IgD-negative memory B cell (primary cell): ENCODE results near the gene PPP1R7. TPM values are rescaled to one million over a fixed set of nuclear protein-coding genes. Genes with fewer than 3 reads are reported as not detected.
A peak's percentile ranks its signal among the peaks of the same experiment; 100 is the strongest.
"Not testable (repeated sequence)": the region's sequence is repeated elsewhere in the genome, so short reads cannot be mapped to it uniquely, and the experiment has no call there.

ENCODE experiments used
- H3K27ac Mint-ChIP-seq, 3 donors: one replicate each; pipeline ENCODE4 v1.8.0; 2020 to 2022; ENCODE audit warnings: mild to moderate bottlenecking in 3 of 3, mixed read lengths in 3 of 3, moderate library complexity in 1 of 3
- H3K27me3 Mint-ChIP-seq: one replicate; pipeline ENCODE4 v1.8.0; 2021; ENCODE audit warnings: mixed read lengths
- H3K36me3 Mint-ChIP-seq: one replicate; pipeline ENCODE4 v1.8.0; 2020; ENCODE audit warnings: mild to moderate bottlenecking, mixed read lengths
- H3K4me1 Mint-ChIP-seq, 3 donors: one replicate each; pipeline ENCODE4 v1.8.0; 2020 to 2022; ENCODE audit warnings: mixed read lengths in 3 of 3, mild to moderate bottlenecking in 1 of 3
- H3K4me3 Mint-ChIP-seq, 4 donors: one replicate each; pipeline ENCODE4 v1.8.0; 2020 to 2022; ENCODE audit warnings: mild to moderate bottlenecking in 4 of 4, mixed read lengths in 4 of 4, moderate library complexity in 3 of 4
- H3K9me3 Mint-ChIP-seq, 3 donors: one replicate each; pipeline ENCODE4 v1.8.0; 2020 to 2021; ENCODE audit warnings: mixed read lengths in 3 of 3, mild to moderate bottlenecking in 1 of 3
- polyA plus RNA-seq: library from polyadenylated mRNA; unstranded; fragments of 300-500 nt; fragmentation: Illumina TruSeq; gene quantifications from one replicate; pipeline ENCODE4 v1.2.3, GENCODE V29; 2021

PPP1R7 gene, protein sequence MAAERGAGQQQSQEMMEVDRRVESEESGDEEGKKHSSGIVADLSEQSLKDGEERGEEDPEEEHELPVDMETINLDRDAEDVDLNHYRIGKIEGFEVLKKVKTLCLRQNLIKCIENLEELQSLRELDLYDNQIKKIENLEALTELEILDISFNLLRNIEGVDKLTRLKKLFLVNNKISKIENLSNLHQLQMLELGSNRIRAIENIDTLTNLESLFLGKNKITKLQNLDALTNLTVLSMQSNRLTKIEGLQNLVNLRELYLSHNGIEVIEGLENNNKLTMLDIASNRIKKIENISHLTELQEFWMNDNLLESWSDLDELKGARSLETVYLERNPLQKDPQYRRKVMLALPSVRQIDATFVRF
- 94.7 TPM for polyA plus RNA-seq

DNA sequence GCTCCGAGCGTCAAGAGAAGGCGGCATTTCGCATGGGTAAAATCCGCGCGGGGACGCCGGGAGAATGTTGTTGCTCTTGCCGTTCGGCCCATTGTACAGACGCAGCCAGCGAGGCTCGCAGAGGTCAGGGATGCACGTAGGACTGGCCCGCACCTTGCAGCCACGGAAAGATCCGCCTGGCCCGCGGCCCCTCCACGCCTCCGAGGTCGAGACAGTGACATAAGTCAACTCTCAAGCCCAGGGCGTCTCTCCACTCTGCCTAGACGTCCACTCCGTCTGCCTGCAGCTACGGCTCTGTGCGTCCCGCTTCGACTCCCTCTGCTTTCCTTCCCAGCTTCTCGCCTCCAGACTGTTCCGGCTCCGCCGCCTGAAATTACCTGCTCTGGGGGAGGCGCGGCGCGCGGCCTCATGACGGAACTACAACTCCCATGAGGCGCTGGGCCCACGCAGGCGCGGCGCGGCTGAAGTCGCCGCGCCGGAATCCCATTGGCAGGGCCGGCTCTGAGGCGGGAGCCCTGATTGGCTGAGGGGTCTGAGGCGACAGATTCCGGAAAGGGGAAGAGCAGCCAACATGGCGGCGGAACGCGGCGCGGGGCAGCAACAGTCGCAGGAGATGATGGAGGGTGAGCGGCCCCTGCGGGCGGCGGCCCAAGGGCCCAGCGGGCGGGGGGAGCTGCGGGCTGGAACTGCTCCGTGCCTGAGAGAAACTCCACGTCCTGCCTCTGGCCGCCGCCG, at the start of gene PPP1R7:
Gene PPP1R7, plus strand, starts transcription at position 543 of the 735 bp plus-strand sequence. Its CDS starts 29 bp downstream, at position 572.
- H3K4me1 Mint-ChIP-seq: peaks cover 31 to 34% (median 32%) of the 10 kb centered on the region in 3 donors
- H3K27ac Mint-ChIP-seq: peak within 1 kb of the TSS; percentile 95 to 98 (median 97)
- peaks cover 1% of the 10 kb centered on the region for H3K36me3 Mint-ChIP-seq
- H3K27me3 Mint-ChIP-seq: no peaks in the 10 kb centered on the region
- no peaks in the 10 kb centered on the region for H3K9me3 Mint-ChIP-seq
- H3K4me3 Mint-ChIP-seq: peak within 1 kb of the TSS; percentile 99 to 100 (median 100)

DNA sequence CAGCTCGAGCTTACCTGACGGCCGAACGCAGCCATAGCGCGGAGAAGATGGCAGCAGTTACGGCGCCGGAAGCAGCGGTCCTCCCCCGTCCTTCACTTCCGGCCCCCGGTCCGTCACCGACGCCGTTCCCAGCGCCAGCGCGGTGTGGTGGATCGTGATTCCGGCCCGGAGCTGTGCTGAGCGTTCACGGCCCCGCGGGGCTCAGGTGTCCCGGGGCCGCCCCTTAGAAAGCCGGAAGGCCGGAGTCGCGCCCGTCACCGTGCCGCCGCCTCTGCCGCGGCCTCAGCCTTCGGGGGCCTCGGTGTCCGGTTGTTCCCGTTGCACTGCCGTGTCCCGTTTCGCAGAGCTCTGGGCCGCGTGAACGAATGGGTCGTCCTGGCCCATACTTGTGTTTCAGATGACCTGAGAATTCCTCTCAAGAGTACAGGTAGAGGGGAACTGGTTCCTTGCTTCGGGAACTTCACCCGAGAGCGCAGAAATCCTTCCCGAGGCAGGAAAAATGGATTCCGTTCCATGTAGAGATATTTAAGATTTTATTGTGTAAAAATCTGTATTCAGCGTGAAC, 47.9 kb upstream of the PPP1R7 start, which contains the start of gene MTERF4:
Gene MTERF4, minus strand, starts transcription at position 49 of the 565 bp plus-strand sequence. Its CDS starts 14 bp downstream, at position 35.
- peak within 1 kb of the TSS; percentile 95 to 99 (median 96) for H3K4me3 Mint-ChIP-seq
- H3K27ac Mint-ChIP-seq: peak within 1 kb of the TSS; percentile 94 to 98 (median 97)
- H3K4me1 Mint-ChIP-seq: peaks cover 40 to 50% (median 42%) of the 10 kb centered on the region in 3 donors
- no peaks in the 10 kb centered on the region for H3K9me3 Mint-ChIP-seq
- no peaks in the 10 kb centered on the region for H3K27me3 Mint-ChIP-seq
- peaks cover 6% of the 10 kb centered on the region for H3K36me3 Mint-ChIP-seq

DNA sequence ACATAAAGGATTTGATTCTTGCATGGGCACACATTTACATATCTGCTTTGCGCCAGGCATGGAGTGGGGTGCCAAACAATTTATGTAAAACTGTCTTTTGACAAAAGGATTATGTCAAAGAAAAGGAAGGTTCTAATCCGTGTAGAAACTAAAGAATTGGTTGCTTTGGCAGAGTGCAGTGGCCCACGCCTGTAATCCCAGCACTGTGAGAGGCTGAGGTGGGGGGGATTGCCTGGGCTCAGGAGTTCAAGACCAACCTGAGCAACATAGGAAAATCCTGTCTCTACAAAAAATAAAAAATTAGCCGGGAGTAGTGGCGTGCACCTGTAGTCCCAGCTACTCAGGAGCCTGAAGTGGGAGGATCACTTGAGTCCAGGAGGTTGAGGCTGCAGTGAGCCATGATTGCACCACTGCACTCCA, 47.1 kb upstream of the PPP1R7 start:
- Mint-ChIP-seq H3K4me1 (peaks cover 34 to 43% (median 36%) of the 10 kb centered on the region in 3 donors), H3K4me3 (peak overlapping the region; percentile 95 to 99 (median 96)), H3K36me3 (peaks cover 6% of the 10 kb centered on the region), H3K27ac (peak overlapping the region; percentile 94 to 98 (median 97)), H3K27me3 (no peaks in the 10 kb centered on the region), H3K9me3 (no peaks in the 10 kb centered on the region)

DNA sequence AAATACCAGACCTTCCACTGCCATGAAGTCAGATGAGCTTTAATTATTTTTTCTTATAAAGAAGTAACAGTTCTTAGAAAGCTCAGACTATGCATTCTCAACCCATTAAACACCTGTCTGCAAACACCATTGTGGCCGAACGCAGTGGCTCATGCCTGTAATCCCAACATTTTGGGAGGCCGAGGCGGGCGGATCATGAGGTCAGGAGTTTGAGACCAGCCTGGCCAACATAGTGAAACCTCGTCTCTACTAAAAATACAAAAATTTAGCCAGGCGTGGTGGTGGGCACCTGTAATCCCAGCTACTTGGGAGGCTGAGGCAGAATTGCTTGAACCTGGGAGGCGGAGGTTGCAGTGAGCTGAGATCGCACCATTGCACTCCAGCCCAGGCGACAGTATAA, 45.7 kb upstream of the PPP1R7 start:
- Mint-ChIP-seq H3K4me1 (peaks cover 30 to 34% (median 34%) of the 10 kb centered on the region in 3 donors), H3K4me3 (peak overlapping the region in 1 of 4 donors; percentile 35)
- not testable (repeated sequence) for H3K27ac Mint-ChIP-seq, H3K36me3 Mint-ChIP-seq, H3K27me3 Mint-ChIP-seq, H3K9me3 Mint-ChIP-seq

DNA sequence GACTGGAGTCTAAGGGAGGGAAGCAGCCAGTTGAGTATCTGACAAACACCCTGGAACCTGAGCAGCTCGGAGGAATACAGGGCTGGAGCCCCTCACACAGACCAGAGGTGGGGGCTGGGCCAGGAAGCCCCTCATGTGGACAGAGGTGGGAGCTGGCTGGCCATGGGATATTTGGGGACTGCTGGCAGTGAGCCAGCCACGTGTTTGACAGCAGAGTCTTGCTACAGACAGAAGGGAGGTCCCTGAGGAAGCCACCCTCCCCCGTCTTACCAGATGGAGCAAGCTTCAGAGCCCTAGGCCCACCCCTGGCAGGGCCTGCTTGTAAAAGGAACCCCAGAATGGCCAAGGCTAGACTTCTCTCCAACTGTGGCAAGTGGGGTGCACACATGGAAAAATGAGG, 44.6 kb upstream of the PPP1R7 start:
- peaks cover 33 to 35% (median 34%) of the 10 kb centered on the region in 3 donors for H3K4me1 Mint-ChIP-seq
- H3K4me3 Mint-ChIP-seq: peak overlapping the region in 1 of 4 donors; percentile 34
- H3K27ac Mint-ChIP-seq: peak overlapping the region in 2 of 3 donors; percentile 59 to 67
- H3K27me3 Mint-ChIP-seq: no peaks in the 10 kb centered on the region
- H3K9me3 Mint-ChIP-seq: peaks cover 0 to 1% (median 0%) of the 10 kb centered on the region in 3 donors
- peaks cover 2% of the 10 kb centered on the region for H3K36me3 Mint-ChIP-seq

DNA sequence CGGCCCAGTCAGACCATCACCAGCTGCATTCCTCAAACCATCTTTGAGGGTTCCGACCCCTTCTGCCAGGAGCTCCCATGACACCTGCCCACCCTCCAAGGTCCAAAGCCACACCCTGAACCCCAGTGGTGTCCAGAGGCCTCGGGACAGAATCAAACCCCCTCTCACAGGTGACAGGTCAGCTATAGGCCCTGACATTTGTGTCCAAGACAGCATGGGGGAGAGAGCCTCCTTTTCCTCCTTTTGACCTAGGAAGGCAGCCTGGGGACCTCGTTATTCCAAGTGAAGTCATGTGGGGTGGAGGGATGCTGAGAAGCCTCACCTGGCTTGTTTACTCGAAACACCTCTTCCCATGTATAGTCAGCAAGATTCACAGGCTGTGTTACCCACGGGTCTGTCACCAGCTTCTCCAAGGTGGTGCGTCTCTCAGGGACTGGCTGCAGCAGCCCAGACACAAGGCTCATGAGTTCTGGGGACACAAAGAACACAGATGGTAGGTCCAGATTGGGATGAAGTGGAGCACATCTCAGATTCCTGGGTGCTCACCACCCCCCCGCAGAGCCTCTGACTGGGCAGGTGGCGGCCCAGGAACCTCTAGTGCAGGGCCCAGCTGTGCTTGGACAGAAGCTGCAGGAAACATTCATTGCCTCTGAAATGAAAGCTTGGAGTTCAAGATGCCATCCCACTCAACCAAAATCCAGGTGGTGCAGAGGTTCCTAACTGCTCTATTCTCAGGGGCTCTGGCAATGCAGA, 43.1 kb upstream of the PPP1R7 start:
- H3K9me3 Mint-ChIP-seq: peaks cover 0 to 1% (median 0%) of the 10 kb centered on the region in 3 donors
- peak overlapping the region; percentile 57 to 94 (median 65) for H3K27ac Mint-ChIP-seq
- peaks cover 38 to 46% (median 40%) of the 10 kb centered on the region in 3 donors for H3K4me1 Mint-ChIP-seq
- H3K27me3 Mint-ChIP-seq: no peaks in the 10 kb centered on the region
- peak overlapping the region in 2 of 4 donors; percentile 34 to 89 for H3K4me3 Mint-ChIP-seq
- H3K36me3 Mint-ChIP-seq: peaks cover 2% of the 10 kb centered on the region

DNA sequence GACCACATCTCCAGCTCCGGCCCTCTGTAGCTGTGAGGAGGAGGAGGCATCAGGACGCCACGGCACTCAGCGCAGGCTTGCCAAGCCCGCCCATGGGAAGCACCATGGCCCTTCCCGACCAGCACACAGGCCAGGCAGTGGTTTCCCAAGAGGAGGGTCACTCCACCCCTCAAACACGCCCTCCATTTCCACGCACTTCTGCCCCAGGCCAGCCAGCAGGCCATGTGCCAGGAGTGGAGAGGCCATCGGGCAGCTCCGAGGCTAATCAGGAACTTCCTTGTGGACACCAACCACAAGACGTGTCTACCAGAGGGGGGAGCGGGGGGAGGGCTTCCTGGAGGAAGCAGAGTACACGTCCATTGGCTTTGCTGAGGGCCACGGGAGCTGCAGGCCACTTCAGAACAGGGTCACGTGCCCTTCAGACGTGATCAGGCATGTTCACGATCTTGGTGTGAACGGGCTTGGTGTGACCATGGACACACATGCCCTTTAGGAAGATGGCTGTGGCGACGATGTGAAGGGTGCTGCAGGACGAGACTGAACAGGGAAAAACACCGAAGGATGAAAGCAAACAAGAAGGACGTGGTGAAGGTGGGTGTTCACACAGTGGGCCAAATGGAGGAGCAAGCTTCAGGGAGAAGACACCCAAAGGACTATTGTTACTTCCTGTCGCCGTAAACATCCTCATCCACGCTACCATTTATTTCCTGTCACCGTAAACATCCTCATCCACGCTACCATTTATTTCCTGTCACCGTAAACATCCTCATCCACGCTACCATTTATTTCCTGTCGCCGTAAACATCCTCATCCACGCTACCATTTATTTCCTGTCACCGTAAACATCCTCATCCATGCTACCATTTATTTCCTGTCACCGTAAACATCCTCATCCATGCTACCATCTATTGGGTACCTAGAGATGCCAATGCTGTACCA, 41.7 kb upstream of the PPP1R7 start:
- Mint-ChIP-seq H3K36me3 (peaks cover 2% of the 10 kb centered on the region), H3K27ac (peak overlapping the region; percentile 88 to 96 (median 92)), H3K9me3 (peaks cover 0 to 1% (median 0%) of the 10 kb centered on the region in 3 donors), H3K4me3 (peak overlapping the region; percentile 34 to 89 (median 76)), H3K4me1 (peaks cover 33 to 49% (median 43%) of the 10 kb centered on the region in 3 donors), H3K27me3 (no peaks in the 10 kb centered on the region)

DNA sequence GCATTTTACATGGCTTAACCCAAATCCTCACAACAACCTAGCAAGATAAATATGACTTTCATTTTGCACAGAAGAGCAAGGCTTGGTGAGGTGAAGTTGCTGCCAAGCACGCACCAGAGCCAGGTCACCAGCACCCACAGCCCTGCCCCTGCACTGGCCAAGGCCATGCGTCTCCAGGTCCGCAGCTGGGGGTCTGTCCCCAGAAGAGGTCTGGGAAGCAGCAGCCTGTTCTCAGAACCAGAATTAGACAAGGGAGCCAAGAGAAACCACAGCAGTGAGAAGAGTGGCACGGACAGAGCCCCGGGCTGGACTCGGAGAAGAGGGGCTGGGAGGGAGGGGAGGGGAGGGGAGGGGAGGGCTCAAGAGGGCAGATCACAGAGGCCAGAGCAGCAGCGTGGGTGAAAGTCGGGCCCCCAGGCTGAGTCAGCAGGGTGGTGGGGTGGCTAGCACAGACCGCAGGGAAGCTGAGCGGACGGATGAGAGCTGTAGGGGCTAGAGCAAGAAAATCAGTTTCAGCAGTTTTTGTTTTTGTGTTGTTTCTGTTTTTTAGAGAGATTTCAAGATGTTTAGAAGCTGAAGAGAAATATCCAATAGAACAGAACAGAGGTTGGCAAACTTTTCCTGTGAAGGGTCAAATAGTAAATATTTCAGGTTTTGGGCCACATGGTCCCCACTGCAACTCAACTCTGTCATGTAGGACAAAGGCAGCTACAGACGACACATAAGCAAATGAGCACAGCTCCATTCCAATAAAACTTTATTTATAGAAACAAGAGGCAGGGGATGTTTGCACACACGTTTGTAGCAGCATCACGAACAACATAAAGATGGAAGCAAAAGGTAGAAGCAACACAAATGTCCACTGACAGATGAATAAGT, 40.8 kb upstream of the PPP1R7 start:
- no peaks in the 10 kb centered on the region for H3K27me3 Mint-ChIP-seq
- peaks cover 2% of the 10 kb centered on the region for H3K36me3 Mint-ChIP-seq
- peak overlapping the region; percentile 88 to 99 (median 92) for H3K27ac Mint-ChIP-seq
- H3K4me3 Mint-ChIP-seq: peak overlapping the region; percentile 60 to 89 (median 80)
- peaks cover 33 to 49% (median 43%) of the 10 kb centered on the region in 3 donors for H3K4me1 Mint-ChIP-seq
- H3K9me3 Mint-ChIP-seq: peaks cover 0 to 1% (median 0%) of the 10 kb centered on the region in 3 donors

DNA sequence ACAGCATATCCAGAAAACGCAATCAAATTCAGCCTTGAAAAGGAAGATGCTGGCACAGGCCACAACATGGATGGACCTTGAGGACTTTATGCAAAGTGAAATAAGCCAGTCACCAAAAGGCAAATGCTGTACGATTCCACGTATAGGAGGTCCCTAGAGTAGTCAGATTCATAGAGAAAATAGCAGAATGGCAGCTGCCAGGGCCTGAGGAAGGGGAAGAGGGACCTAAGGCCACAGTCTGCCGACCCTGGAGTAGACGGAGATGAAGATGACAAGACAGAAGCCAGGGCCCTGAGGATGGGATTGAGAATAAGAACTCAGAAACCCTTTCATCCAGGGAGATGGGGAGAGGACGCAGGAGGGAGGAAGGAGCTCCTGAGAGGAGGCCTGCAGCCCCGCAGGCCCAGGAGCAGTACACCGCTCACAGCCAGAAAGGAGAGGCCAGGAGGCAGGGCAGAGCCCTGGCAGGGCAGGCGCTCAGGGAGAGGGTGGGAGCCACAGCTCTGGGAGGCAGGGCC, 40.1 kb upstream of the PPP1R7 start:
- Mint-ChIP-seq H3K27me3 (no peaks in the 10 kb centered on the region), H3K4me3 (peak overlapping the region; percentile 55 to 89 (median 76)), H3K9me3 (peaks cover 0 to 1% (median 0%) of the 10 kb centered on the region in 3 donors), H3K4me1 (peaks cover 33 to 49% (median 46%) of the 10 kb centered on the region in 3 donors), H3K27ac (peak overlapping the region; percentile 88 to 99 (median 92)), H3K36me3 (peaks cover 6% of the 10 kb centered on the region)

DNA sequence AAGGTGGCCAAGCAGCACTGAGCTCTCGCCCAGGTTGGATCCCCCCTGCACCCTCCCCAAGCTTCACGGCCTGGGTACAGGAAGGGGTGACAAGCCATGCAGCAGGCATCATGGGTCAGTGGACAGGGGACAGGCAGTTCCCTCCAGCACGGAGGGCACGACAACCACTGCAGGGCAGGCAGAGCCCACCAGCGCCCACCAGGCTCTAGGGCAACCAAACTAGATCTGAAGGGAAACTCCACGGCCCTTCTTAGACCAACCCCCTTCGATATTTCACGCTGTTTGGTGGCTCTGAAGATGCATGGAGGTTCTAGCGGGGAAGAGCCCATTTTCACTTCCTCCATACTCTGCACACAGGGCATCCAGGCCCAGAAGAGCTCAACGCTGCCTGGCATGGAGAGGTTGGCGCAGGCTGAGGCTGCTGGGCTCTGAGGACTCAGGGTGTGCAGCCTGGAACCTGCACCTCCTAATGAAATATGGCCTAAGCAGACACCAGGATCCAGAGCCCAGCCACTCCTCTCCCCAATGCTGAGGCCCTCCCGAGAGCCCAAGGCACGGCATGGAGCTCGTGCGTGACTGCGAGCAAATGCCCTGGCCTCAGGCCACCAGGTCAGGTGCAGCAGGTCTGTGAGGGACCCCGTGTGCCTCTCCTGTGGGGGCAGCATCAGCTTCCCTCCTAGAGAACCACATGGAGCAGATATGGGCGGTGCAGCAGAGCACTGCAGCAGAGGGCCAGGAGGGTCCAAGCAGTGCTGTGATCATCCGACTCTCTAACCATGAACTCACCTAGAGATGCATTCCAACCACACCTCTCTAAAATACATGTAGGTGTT, 39.4 kb upstream of the PPP1R7 start:
- Mint-ChIP-seq H3K27ac (peak overlapping the region; percentile 88 to 99 (median 92)), H3K36me3 (peaks cover 6% of the 10 kb centered on the region), H3K4me3 (peak overlapping the region; percentile 67 to 89 (median 79)), H3K9me3 (peaks cover 0 to 1% (median 0%) of the 10 kb centered on the region in 3 donors), H3K27me3 (no peaks in the 10 kb centered on the region), H3K4me1 (peaks cover 33 to 50% (median 46%) of the 10 kb centered on the region in 3 donors)

DNA sequence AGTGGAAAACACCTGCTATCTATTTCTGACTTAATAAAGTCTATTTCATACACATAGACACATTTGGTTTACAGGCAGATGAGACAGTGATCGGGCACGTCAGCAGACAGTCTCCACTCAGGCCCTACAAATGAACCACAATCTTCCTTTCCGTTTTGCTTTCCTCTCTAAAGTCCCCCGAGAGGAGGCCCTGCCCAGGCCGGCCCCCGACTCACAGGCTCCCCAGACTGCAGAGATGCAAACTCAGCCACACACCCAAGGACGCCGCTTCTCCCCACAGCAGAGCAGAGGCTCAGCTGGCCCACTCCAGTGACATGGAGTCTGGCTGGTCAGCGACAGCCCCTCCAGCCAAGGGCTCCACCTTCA, 38.8 kb upstream of the PPP1R7 start:
- Mint-ChIP-seq H3K27me3 (no peaks in the 10 kb centered on the region), H3K4me3 (peak overlapping the region; percentile 67 to 89 (median 79)), H3K27ac (peak overlapping the region; percentile 88 to 99 (median 92)), H3K9me3 (peaks cover 0 to 1% (median 0%) of the 10 kb centered on the region in 3 donors), H3K4me1 (peaks cover 33 to 50% (median 46%) of the 10 kb centered on the region in 3 donors), H3K36me3 (peaks cover 11% of the 10 kb centered on the region)
